PC-9 (cell line): Measurements from ENCODE around the gene CLPTM1L. TPM values are rescaled to one million over a fixed set of nuclear protein-coding genes. Genes with fewer than 3 reads are reported as not detected.
A peak's percentile ranks its signal among the peaks of the same experiment; 100 is the strongest.

Source experiments
- BruUV-seq: library from RNA; stranded (reverse); fragments of 400-500 nt; replicated peaks from 2 replicates; lab custom pipeline; 2021; lab: Mats Ljungman, UMichigan
- CTCF ChIA-PET: fragments of 300-600 bp; sonication (Branson Sonifier 250); formaldehyde crosslinking; loops from one replicate; lab custom pipeline; 2022; ENCODE audit warnings: antibody characterized with exemption; lab: Charles Lee
- POLR2A ChIA-PET: fragments of 300-600 bp; sonication (Branson Sonifier 250); formaldehyde crosslinking; loops from one replicate; lab custom pipeline; 2022; ENCODE audit warnings: antibody characterized with exemption; ENCODE audit not compliant: unreplicated experiment; lab: Charles Lee
- DNase-seq, 2 experiments: peaks; one replicate each; pipeline versions ENCODE4 v3.0.0 to v3.0.0-alpha.2; 2015 to 2022; ENCODE audit warnings: mixed read lengths in 1 of 2
- H2AFZ ChIP-seq: fragments of 200-600 bp; sonication (generic); 2 replicates; pipeline ENCODE4 v1.8.1; 2017; ENCODE audit warnings: antibody characterized with exemption
- H3F3A ChIP-seq: fragments of 200-600 bp; sonication (generic); 2 replicates; pipeline ENCODE4 v1.8.1; 2017; ENCODE audit warnings: antibody characterized with exemption, mild to moderate bottlenecking, low read depth; ENCODE audit not compliant: insufficient read depth
- H3K27ac ChIP-seq: fragments of 200-600 bp; sonication (generic); 2 replicates; pipeline ENCODE4 v1.6.1; 2016; ENCODE audit warnings: mixed run types
- H3K27me3 ChIP-seq: fragments of 200-600 bp; sonication (generic); 2 replicates; pipeline ENCODE4 v1.6.1; 2016; ENCODE audit warnings: low read depth, mixed run types; ENCODE audit not compliant: insufficient read depth
- H3K36me3 ChIP-seq: fragments of 200-600 bp; sonication (generic); 2 replicates; pipeline ENCODE4 v1.6.1; 2016; ENCODE audit warnings: low read depth, mixed run types
- H3K4me1 ChIP-seq: fragments of 200-600 bp; sonication (generic); replicated peaks from 2 replicates; pipeline ENCODE4 v1.6.1; 2016; ENCODE audit warnings: mixed run types; ENCODE audit not compliant: insufficient read depth
- H3K4me2 ChIP-seq: fragments of 200-600 bp; sonication (generic); 2 replicates; pipeline ENCODE4 v1.6.1; 2017; ENCODE audit warnings: mixed run types
- H3K4me3 ChIP-seq: fragments of 200-600 bp; sonication (generic); 2 replicates; pipeline ENCODE4 v1.6.1; 2016; ENCODE audit warnings: mixed run types
- H3K79me2 ChIP-seq: fragments of 200-600 bp; sonication (generic); 2 replicates; pipeline ENCODE4 v1.6.1; 2017; ENCODE audit warnings: low read depth, mixed run types
- H3K9me2 ChIP-seq: fragments of 200-600 bp; sonication (generic); 2 replicates; pipeline ENCODE4 v1.8.1; 2017; ENCODE audit warnings: mild to moderate bottlenecking; ENCODE audit not compliant: insufficient read depth
- H3K9me3 ChIP-seq: fragments of 200-600 bp; sonication (generic); 2 replicates; pipeline ENCODE4 v1.8.1; 2016; ENCODE audit warnings: low read depth; ENCODE audit not compliant: insufficient read depth
- H4K20me1 ChIP-seq: fragments of 200-600 bp; sonication (generic); 2 replicates; pipeline ENCODE4 v1.8.1; 2017; ENCODE audit not compliant: insufficient read depth
- CTCF ChIP-seq: fragments of 200-600 bp; sonication (generic); conservative IDR thresholded peaks from 2 replicates; pipeline ENCODE4 v1.6.1; 2017; ENCODE audit warnings: mixed run types, antibody characterized with exemption, mild to moderate bottlenecking, moderate library complexity
- EZH2 ChIP-seq: fragments of 200-600 bp; sonication (generic); IDR thresholded peaks from 2 replicates; pipeline ENCODE4 v1.8.0; 2017; ENCODE audit warnings: antibody characterized with exemption, low read depth
- intact Hi-C: fragments of 100-400 bp; cut with micrococcal nuclease; formaldehyde crosslinking; loops from one replicate; pipeline ENCODE4 v1.10.0; 2022; ENCODE audit not compliant: unreplicated experiment
- total RNA-seq: library from RNA; stranded (reverse); gene quantifications from 2 replicates; pipeline ENCODE4 v1.2.3, GENCODE V29; 2021

Gene CLPTM1L
- total RNA-seq, 1 experiment from 2014 or later, result 260 TPM

- Histone ChIP-seq H2AFZ (no peak overlapping the region), H3K4me3 (no peak overlapping the region), H3K9me3 (no peaks in the 10 kb centered on the region), H3F3A (peaks cover 3% of the 10 kb centered on the region; the same call in 1 of the 2 replicates), H3K79me2 (no peaks in the 10 kb centered on the region), H3K4me2 (no peak overlapping the region), H3K27ac (no peak overlapping the region), H3K27me3 (peaks cover 99% of the 10 kb centered on the region), H3K9me2 (no peaks in the 10 kb centered on the region), H3K4me1 (0 out of 2 replicates have a peak, but pooled peaks cover 10% of the 10 kb centered on the region), H4K20me1 (no peaks in the 10 kb centered on the region; the same call in 1 of the 2 replicates), H3K36me3 (no peaks in the 10 kb centered on the region)
- no peak for TF ChIP-seq CTCF
- TF ChIP-seq EZH2, result no peak
- BruUV-seq, result no TSS peak
- ChIA-PET POLR2A (no interaction called here), CTCF (no interaction called here)
- no peak for DNase-seq
- intact Hi-C loops, result loop anchor here (2.0 to 5.0 kb wide), 2 partner anchors 49 to 254 kb away; no protein-coding TSS in a partner anchor
Measured at GRCh38 chr5:1387876-1388275, 43.0 kb upstream of the CLPTM1L start.

- no peak for DNase-seq
- no peaks in the 10 kb centered on the region; the same call in 1 of the 2 replicates for H4K20me1 ChIP-seq
- H3K9me2 ChIP-seq, result no peaks in the 10 kb centered on the region
- H3K36me3 ChIP-seq, result no peaks in the 10 kb centered on the region
- peaks cover 3% of the 10 kb centered on the region; the same call in 1 of the 2 replicates for H3F3A ChIP-seq
- no peak overlapping the region for H2AFZ ChIP-seq
- peaks cover 100% of the 10 kb centered on the region for H3K27me3 ChIP-seq
- no TSS peak for BruUV-seq
- H3K4me2 ChIP-seq, result no peak overlapping the region
- intact Hi-C loops, result loop anchor here (2.0 to 5.0 kb wide), 2 partner anchors 50 to 255 kb away; no protein-coding TSS in a partner anchor
- ChIA-PET CTCF (no interaction called here), POLR2A (no interaction called here)
- TF ChIP-seq CTCF (no peak), EZH2 (no peak; the same call in 1 of the 2 replicates)
- no peak overlapping the region for H3K4me3 ChIP-seq
- no peak overlapping the region for H3K27ac ChIP-seq
- H3K4me1 ChIP-seq, result 0 out of 2 replicates have a peak, but pooled peaks cover 10% of the 10 kb centered on the region
- no peaks in the 10 kb centered on the region for H3K9me3 ChIP-seq
- no peaks in the 10 kb centered on the region for H3K79me2 ChIP-seq
Measured at GRCh38 chr5:1387059-1387755, 42.3 kb upstream of the CLPTM1L start.

GRCh38 chr5:1386274-1386717, 41.4 kb upstream of the CLPTM1L start:
- POLR2A ChIA-PET, result no interaction called here
- peak in 1 of 2 experiments; percentile 75 for DNase-seq
- no peak overlapping the region for H3K27ac ChIP-seq

More at GRCh38 chr5:1386274-1386717, 41.4 kb upstream of the CLPTM1L start:
- Histone ChIP-seq H3K79me2 (no peaks in the 10 kb centered on the region), H3K36me3 (no peaks in the 10 kb centered on the region), H3K9me3 (no peaks in the 10 kb centered on the region), H3K4me2 (peak overlapping the region; percentile 92), H3F3A (peaks cover 3% of the 10 kb centered on the region; the same call in 1 of the 2 replicates), H3K9me2 (no peaks in the 10 kb centered on the region), H3K4me1 (0 out of 2 replicates have a peak, but pooled peaks cover 10% of the 10 kb centered on the region), H4K20me1 (no peaks in the 10 kb centered on the region; the same call in 1 of the 2 replicates), H2AFZ (peak overlapping the region; percentile 82), H3K27me3 (peaks cover 99% of the 10 kb centered on the region), H3K4me3 (peak overlapping the region; percentile 68)
- no peak for TF ChIP-seq CTCF
- TF ChIP-seq EZH2, result peak; percentile 95
- CTCF ChIA-PET, result no interaction called here
- intact Hi-C loops, result loop anchor here (2.0 to 5.0 kb wide), 2 partner anchors 51 to 256 kb away; no protein-coding TSS in a partner anchor
- TSS peak; percentile 79 for BruUV-seq
